H9 (cell line): ENCODE measurements around the gene CRHR2. TPM values are rescaled to one million over a fixed set of nuclear protein-coding genes. Genes with fewer than 3 reads are reported as not detected.

ENCODE experiments used
- DNase-seq: peaks from one replicate; pipeline ENCODE4 v3.0.0-alpha.2; 2017
- H2AFZ ChIP-seq: one replicate; pipeline ENCODE4 v1.6.1; 2013; ENCODE audit warnings: mild to moderate bottlenecking, low read length, control low read depth, moderate library complexity
- H2AK5ac ChIP-seq: 2 replicates; pipeline ENCODE4 v1.6.1; 2013; ENCODE audit warnings: low read length, control low read depth, mixed read lengths; ENCODE audit not compliant: insufficient read length
- H2BK120ac ChIP-seq: one replicate; pipeline ENCODE4 v1.6.1; 2013; ENCODE audit warnings: low read depth, mild to moderate bottlenecking, low read length, control low read depth, inconsistent platforms; ENCODE audit not compliant: poor library complexity, severe bottlenecking
- H2BK12ac ChIP-seq: 2 replicates; pipeline ENCODE4 v1.6.1; 2013; ENCODE audit warnings: low read length, control low read depth, mixed read lengths, low read depth; ENCODE audit not compliant: insufficient read length
- H2BK15ac ChIP-seq: 2 replicates; pipeline ENCODE4 v1.6.1; 2013; ENCODE audit warnings: low read depth, low read length, control low read depth
- H2BK20ac ChIP-seq: one replicate; pipeline ENCODE4 v1.6.1; 2013; ENCODE audit warnings: low read depth, mild to moderate bottlenecking, low read length, control low read depth, inconsistent platforms; ENCODE audit not compliant: poor library complexity, severe bottlenecking
- H2BK5ac ChIP-seq: 2 replicates; pipeline ENCODE4 v1.6.1; 2013; ENCODE audit warnings: low read length, control low read depth, mixed read lengths; ENCODE audit not compliant: insufficient read length
- H3K14ac ChIP-seq: 2 replicates; pipeline ENCODE4 v1.6.1; 2013; ENCODE audit warnings: low read length, control low read depth; ENCODE audit not compliant: insufficient read depth
- H3K18ac ChIP-seq: 2 replicates; pipeline ENCODE4 v1.6.1; 2013; ENCODE audit warnings: low read depth, mild to moderate bottlenecking, mixed read lengths, low read length, control low read depth; ENCODE audit not compliant: insufficient read length
- H3K23ac ChIP-seq: 2 replicates; pipeline ENCODE4 v1.6.1; 2013; ENCODE audit warnings: low read length, control low read depth, mixed read lengths, low read depth; ENCODE audit not compliant: insufficient read length
- H3K23me2 ChIP-seq: 2 replicates; pipeline ENCODE4 v1.6.1; 2013; ENCODE audit warnings: low read depth, mild to moderate bottlenecking, mixed read lengths, low read length, control low read depth; ENCODE audit not compliant: insufficient read length, poor library complexity, severe bottlenecking
- H3K27ac ChIP-seq: 2 replicates; pipeline ENCODE4 v1.5.1; 2013; ENCODE audit warnings: low read length, control low read depth, mixed read lengths, low read depth; ENCODE audit not compliant: insufficient read length
- H3K27me3 ChIP-seq: 2 replicates; pipeline ENCODE4 v1.6.1; 2013; ENCODE audit warnings: low read length, control low read depth, inconsistent platforms; ENCODE audit not compliant: insufficient read depth
- H3K4ac ChIP-seq: 2 replicates; pipeline ENCODE4 v1.6.1; 2013; ENCODE audit warnings: low read depth, mild to moderate bottlenecking, control low read depth, inconsistent platforms, low read length, moderate library complexity
- H3K4me1 ChIP-seq: 2 replicates; pipeline ENCODE4 v1.6.1; 2013; ENCODE audit warnings: low read length, control low read depth, inconsistent platforms; ENCODE audit not compliant: insufficient read depth
- H3K4me2 ChIP-seq: 2 replicates; pipeline ENCODE4 v1.6.1; 2013; ENCODE audit warnings: low read length, control low read depth, mixed read lengths; ENCODE audit not compliant: insufficient read length, insufficient read depth
- H3K56ac ChIP-seq: 2 replicates; pipeline ENCODE4 v1.6.1; 2013; ENCODE audit warnings: low read depth, mild to moderate bottlenecking, mixed read lengths, low read length, control low read depth; ENCODE audit not compliant: insufficient read length
- H3K79me1 ChIP-seq: 2 replicates; pipeline ENCODE4 v1.6.1; 2013; ENCODE audit warnings: low read depth, mild to moderate bottlenecking, moderate library complexity, low read length, control low read depth, inconsistent platforms; ENCODE audit not compliant: insufficient read depth, poor library complexity, severe bottlenecking
- H3K79me2 ChIP-seq: 2 replicates; pipeline ENCODE4 v1.6.1; 2013; ENCODE audit warnings: low read length, control low read depth, inconsistent platforms; ENCODE audit not compliant: insufficient read depth
- H3K9ac ChIP-seq: 2 replicates; pipeline ENCODE4 v1.6.1; 2013; ENCODE audit warnings: low read length, control low read depth, mixed read lengths; ENCODE audit not compliant: insufficient read length; ENCODE audit errors: extremely low read depth
- H3K9me3 ChIP-seq: one replicate; pipeline ENCODE4 v1.6.1; 2013; ENCODE audit warnings: low read depth, low read length, inconsistent platforms; ENCODE audit not compliant: control insufficient read depth
- H3T11ph ChIP-seq: one replicate; pipeline ENCODE4 v1.6.1; 2013; ENCODE audit warnings: mild to moderate bottlenecking, low read length, control low read depth, inconsistent platforms
- H4K20me1 ChIP-seq: one replicate; pipeline ENCODE4 v1.6.1; 2013; ENCODE audit not compliant: control insufficient read depth, insufficient read length, insufficient read depth
- H4K5ac ChIP-seq: 2 replicates; pipeline ENCODE4 v1.6.1; 2013; ENCODE audit warnings: low read depth, mild to moderate bottlenecking, mixed read lengths, low read length, control low read depth; ENCODE audit not compliant: insufficient read length
- H4K8ac ChIP-seq: replicated peaks from 2 replicates; pipeline ENCODE4 v1.6.1; 2013; ENCODE audit warnings: low read length, control low read depth, mixed read lengths, low read depth; ENCODE audit not compliant: insufficient read length
- H4K91ac ChIP-seq: 2 replicates; pipeline ENCODE4 v1.6.1; 2013; ENCODE audit warnings: low read depth, mild to moderate bottlenecking, moderate library complexity, mixed read lengths, low read length, control low read depth; ENCODE audit not compliant: insufficient read length
- H3K27ac Mint-ChIP-seq, 3 experiments: 2 replicates in 2 of 3; 3 replicates in 1 of 3; pipeline ENCODE4 v1.8.0; 2020 to 2021; ENCODE audit warnings: mixed read lengths in 3 of 3, mild to moderate bottlenecking in 1 of 3, moderate library complexity in 1 of 3
- H3K27me3 Mint-ChIP-seq: 2 replicates; pipeline ENCODE4 v1.8.0; 2021; ENCODE audit warnings: low read depth, mild to moderate bottlenecking, moderate library complexity, mixed read lengths
- H3K36me3 Mint-ChIP-seq, 3 experiments: 2 replicates in 2 of 3; 3 replicates in 1 of 3; pipeline ENCODE4 v1.8.0; 2020 to 2021; ENCODE audit warnings: low read depth in 3 of 3, mixed read lengths in 3 of 3; ENCODE audit not compliant: insufficient read depth in 1 of 3
- H3K4me1 Mint-ChIP-seq, 2 experiments: 2 replicates each; pipeline ENCODE4 v1.8.0; 2020; ENCODE audit warnings: mixed read lengths in 2 of 2
- H3K4me3 Mint-ChIP-seq, 2 experiments: 2 replicates in 1 of 2; 3 replicates in 1 of 2; pipeline ENCODE4 v1.8.0; 2020 to 2021; ENCODE audit warnings: mild to moderate bottlenecking in 2 of 2, mixed read lengths in 2 of 2, moderate library complexity in 1 of 2
- H3K9me3 Mint-ChIP-seq, 2 experiments: 2 replicates in 1 of 2; 3 replicates in 1 of 2; pipeline ENCODE4 v1.8.0; 2020; ENCODE audit warnings: mild to moderate bottlenecking in 2 of 2, mixed read lengths in 2 of 2, moderate library complexity in 1 of 2
- WGBS: extraction: QIAGEN DNeasy Blood & Tissue Kit; methylation state at CpG from one replicate; pipeline ENCODE4 v1.1.7; 2013; ENCODE audit warnings: missing lambda C conversion rate, low lambda C conversion rate, mixed read lengths; ENCODE audit not compliant: insufficient read length; ENCODE audit errors: extremely low coverage; 5-methylcytosine and 5-hydroxymethylcytosine counted together
- total RNA-seq: library from RNA; stranded (reverse); gene quantifications from 2 replicates; pipeline ENCODE4 v1.2.1, GENCODE V29; 2021
- TF ChIP-seq, protein P1 (sequence below): fragments of 200-600 bp; sonication (generic); conservative IDR thresholded peaks from 3 replicates; pipeline ENCODE4 v1.8.0; 2021; ENCODE audit warnings: antibody characterized with exemption, mild to moderate bottlenecking

The CRHR2 gene
- total RNA-seq, 1 experiment from 2014 or later, result 0.07 TPM

DNA sequence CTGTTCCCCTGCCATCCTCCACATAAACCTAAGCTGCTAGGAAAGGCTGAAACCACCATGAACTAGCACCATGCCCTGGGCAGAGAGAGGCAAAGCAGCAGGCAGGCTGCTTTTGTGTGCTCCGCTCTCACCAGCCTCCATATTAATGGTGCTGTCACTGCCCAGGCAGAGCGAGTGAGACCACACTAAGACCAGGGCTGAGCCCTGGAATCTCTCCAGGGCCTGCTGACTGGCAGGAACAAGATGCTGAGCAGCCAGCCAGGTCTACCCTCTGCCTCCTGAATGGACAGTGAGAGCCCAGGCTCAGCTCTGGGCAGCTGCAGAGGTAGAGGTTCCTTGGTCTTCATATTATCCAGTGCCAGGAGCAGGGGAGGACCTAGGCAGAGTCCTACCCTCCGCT is 1.6 kb upstream of the CRHR2 start:
- Histone ChIP-seq H2AFZ (no peak overlapping the region), H3K18ac (no peak overlapping the region), H3K4me1 (peaks cover 7% of the 10 kb centered on the region; the same call in 1 of the 2 replicates), H2BK12ac (no peak overlapping the region), H2BK5ac (no peak overlapping the region), H3K23me2 (peaks cover 14% of the 10 kb centered on the region), H4K8ac (no peak overlapping the region), H2BK120ac (no peak overlapping the region), H3K4me2 (no peak overlapping the region), H4K20me1 (peaks cover 3% of the 10 kb centered on the region), H3K79me2 (no peaks in the 10 kb centered on the region), H2BK20ac (no peak overlapping the region), H3K9ac (no peak overlapping the region), H4K91ac (no peak overlapping the region), H3T11ph (no peak overlapping the region), H3K4ac (no peak overlapping the region), H2BK15ac (no peak overlapping the region), H3K14ac (no peak overlapping the region), H3K79me1 (no peaks in the 10 kb centered on the region), H3K27ac (no peak overlapping the region), H2AK5ac (no peak overlapping the region), H3K9me3 (no peaks in the 10 kb centered on the region), H3K27me3 (peaks cover 6% of the 10 kb centered on the region; the same call in 1 of the 2 replicates), H3K56ac (no peak overlapping the region), H3K23ac (no peak overlapping the region), H4K5ac (no peak overlapping the region)
- Mint-ChIP-seq H3K4me1 (peaks cover 32 to 39% of the 10 kb centered on the region in 2 experiments), H3K9me3 (no peaks in the 10 kb centered on the region; a peak in 1 of 5 replicates), H3K4me3 (no peak overlapping the region; a peak in 1 of 5 replicates), H3K27ac (no peak overlapping the region), H3K27me3 (peaks cover 69% of the 10 kb centered on the region), H3K36me3 (no peaks in the 10 kb centered on the region; a peak in 1 of 7 replicates)
- WGBS, result no CpG with 5 or more reads among the region's 3 CpGs
- TF ChIP-seq, protein P1, sequence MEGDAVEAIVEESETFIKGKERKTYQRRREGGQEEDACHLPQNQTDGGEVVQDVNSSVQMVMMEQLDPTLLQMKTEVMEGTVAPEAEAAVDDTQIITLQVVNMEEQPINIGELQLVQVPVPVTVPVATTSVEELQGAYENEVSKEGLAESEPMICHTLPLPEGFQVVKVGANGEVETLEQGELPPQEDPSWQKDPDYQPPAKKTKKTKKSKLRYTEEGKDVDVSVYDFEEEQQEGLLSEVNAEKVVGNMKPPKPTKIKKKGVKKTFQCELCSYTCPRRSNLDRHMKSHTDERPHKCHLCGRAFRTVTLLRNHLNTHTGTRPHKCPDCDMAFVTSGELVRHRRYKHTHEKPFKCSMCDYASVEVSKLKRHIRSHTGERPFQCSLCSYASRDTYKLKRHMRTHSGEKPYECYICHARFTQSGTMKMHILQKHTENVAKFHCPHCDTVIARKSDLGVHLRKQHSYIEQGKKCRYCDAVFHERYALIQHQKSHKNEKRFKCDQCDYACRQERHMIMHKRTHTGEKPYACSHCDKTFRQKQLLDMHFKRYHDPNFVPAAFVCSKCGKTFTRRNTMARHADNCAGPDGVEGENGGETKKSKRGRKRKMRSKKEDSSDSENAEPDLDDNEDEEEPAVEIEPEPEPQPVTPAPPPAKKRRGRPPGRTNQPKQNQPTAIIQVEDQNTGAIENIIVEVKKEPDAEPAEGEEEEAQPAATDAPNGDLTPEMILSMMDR, result no peak
- no peak for DNase-seq
